ENCODE measurements around the gene CHD5. TPM values are rescaled to one million over a fixed set of nuclear protein-coding genes. Genes with fewer than 3 reads are reported as not detected.

The CHD5 gene
- total RNA-seq, 1 experiment from 2014 or later, result 1.6 TPM

- Histone ChIP-seq H2BK20ac (ENCODE audit: low read depth, low read length, poor library complexity, severe bottlenecking) (no peak overlapping the region), H3K9me3 (ENCODE audit: control insufficient read depth, low read depth, low read length) (no peaks in the 10 kb centered on the region), H2AK5ac (ENCODE audit: insufficient read length, low read length) (no peak overlapping the region), H3K4me2 (ENCODE audit: insufficient read depth, insufficient read length, low read length) (no peak overlapping the region), H3T11ph (ENCODE audit: low read length) (no peak overlapping the region), H2BK5ac (ENCODE audit: insufficient read length, low read length) (no peak overlapping the region), H3K18ac (ENCODE audit: insufficient read length, low read depth, low read length) (no peak overlapping the region), H2AFZ (ENCODE audit: low read length) (no peak overlapping the region), H3K9ac (ENCODE audit: extremely low read depth, insufficient read length, low read length) (no peak overlapping the region), H4K8ac (replicated peaks; ENCODE audit: insufficient read length, low read depth, low read length) (no peak overlapping the region), H3K23ac (ENCODE audit: insufficient read length, low read depth, low read length) (no peak overlapping the region), H2BK120ac (ENCODE audit: low read depth, low read length, poor library complexity, severe bottlenecking) (no peak overlapping the region), H3K79me2 (ENCODE audit: insufficient read depth, low read length) (no peaks in the 10 kb centered on the region), H4K91ac (ENCODE audit: insufficient read length, low read depth, low read length) (no peak overlapping the region), H4K20me1 (ENCODE audit: control insufficient read depth, insufficient read depth, insufficient read length) (no peaks in the 10 kb centered on the region), H3K56ac (ENCODE audit: insufficient read length, low read depth, low read length) (no peak overlapping the region), H2BK12ac (ENCODE audit: insufficient read length, low read depth, low read length) (no peak overlapping the region), H3K79me1 (ENCODE audit: insufficient read depth, low read depth, low read length, poor library complexity, severe bottlenecking) (no peaks in the 10 kb centered on the region), H3K27me3 (ENCODE audit: insufficient read depth, low read length) (peaks cover 2% of the 10 kb centered on the region; the same call in 1 of the 2 replicates), H4K5ac (ENCODE audit: insufficient read length, low read depth, low read length) (no peak overlapping the region), H2BK15ac (ENCODE audit: low read depth, low read length) (no peak overlapping the region), H3K4ac (ENCODE audit: low read depth, low read length) (no peak overlapping the region), H3K4me1 (ENCODE audit: insufficient read depth, low read length) (no peaks in the 10 kb centered on the region), H3K23me2 (ENCODE audit: insufficient read length, low read depth, low read length, poor library complexity, severe bottlenecking) (peaks cover 2% of the 10 kb centered on the region), H3K27ac (ENCODE audit: insufficient read length, low read depth, low read length) (no peak overlapping the region), H3K14ac (ENCODE audit: insufficient read depth, low read length) (no peak overlapping the region)
- Mint-ChIP-seq H3K4me3 (no peak overlapping the region), H3K27me3 (ENCODE audit: low read depth) (peaks cover 42% of the 10 kb centered on the region), H3K4me1 (peaks cover under 1 to 9% of the 10 kb centered on the region in 2 experiments; a peak in 2 of 4 replicates), H3K36me3 (ENCODE audit: insufficient read depth in 1 of 3, low read depth in 3 of 3) (no peaks in the 10 kb centered on the region), H3K27ac (no peak overlapping the region), H3K9me3 (no peaks in the 10 kb centered on the region)
- TF ChIP-seq, protein P1, sequence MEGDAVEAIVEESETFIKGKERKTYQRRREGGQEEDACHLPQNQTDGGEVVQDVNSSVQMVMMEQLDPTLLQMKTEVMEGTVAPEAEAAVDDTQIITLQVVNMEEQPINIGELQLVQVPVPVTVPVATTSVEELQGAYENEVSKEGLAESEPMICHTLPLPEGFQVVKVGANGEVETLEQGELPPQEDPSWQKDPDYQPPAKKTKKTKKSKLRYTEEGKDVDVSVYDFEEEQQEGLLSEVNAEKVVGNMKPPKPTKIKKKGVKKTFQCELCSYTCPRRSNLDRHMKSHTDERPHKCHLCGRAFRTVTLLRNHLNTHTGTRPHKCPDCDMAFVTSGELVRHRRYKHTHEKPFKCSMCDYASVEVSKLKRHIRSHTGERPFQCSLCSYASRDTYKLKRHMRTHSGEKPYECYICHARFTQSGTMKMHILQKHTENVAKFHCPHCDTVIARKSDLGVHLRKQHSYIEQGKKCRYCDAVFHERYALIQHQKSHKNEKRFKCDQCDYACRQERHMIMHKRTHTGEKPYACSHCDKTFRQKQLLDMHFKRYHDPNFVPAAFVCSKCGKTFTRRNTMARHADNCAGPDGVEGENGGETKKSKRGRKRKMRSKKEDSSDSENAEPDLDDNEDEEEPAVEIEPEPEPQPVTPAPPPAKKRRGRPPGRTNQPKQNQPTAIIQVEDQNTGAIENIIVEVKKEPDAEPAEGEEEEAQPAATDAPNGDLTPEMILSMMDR (conservative IDR thresholded peaks at IDR 0.05), result no peak
- DNase-seq, result no peak
- no CpG with 5 or more reads among the region's 4 CpGs for WGBS (ENCODE audit: extremely low coverage, insufficient read length, low lambda C conversion rate)
Measured at GRCh38 chr1:6143395-6143794, 36.7 kb downstream of the CHD5 start.
